HG03469 (cell line): Measurements from ENCODE around the gene APPL2.

Experiments
- ATAC-seq: cut with Tn5 transposase; IDR thresholded peaks from one replicate; pipeline ENCODE4 v1.9.1; 2021; ENCODE audit warnings: mild to moderate bottlenecking, moderate library complexity, moderate number of reproducible peaks; ENCODE audit not compliant: unreplicated experiment

APPL2 gene

GRCh38 chr12:105223352-105223845 is 12.6 kb downstream of the APPL2 start:
- ATAC-seq = no peak

- ATAC-seq = no peak
Observed at GRCh38 chr12:105222726-105223351, 13.1 kb downstream of the APPL2 start.

GRCh38 chr12:105222284-105222655 is 13.7 kb downstream of the APPL2 start:
- no peak for ATAC-seq

- ATAC-seq = no peak
Observed at GRCh38 chr12:105221583-105222283, 14.2 kb downstream of the APPL2 start.

- ATAC-seq = no peak
Observed at GRCh38 chr12:105220929-105221290, 15.1 kb downstream of the APPL2 start.

GRCh38 chr12:105220150-105220928 is 15.6 kb downstream of the APPL2 start:
- no peak for ATAC-seq

- no peak for ATAC-seq
Observed at GRCh38 chr12:105219261-105220028, 16.5 kb downstream of the APPL2 start.

GRCh38 chr12:105218434-105218833 is 17.5 kb downstream of the APPL2 start:
- ATAC-seq = no peak

- ATAC-seq = no peak
Observed at GRCh38 chr12:105214670-105215375, 21.2 kb downstream of the APPL2 start.

GRCh38 chr12:105214148-105214547 is 21.8 kb downstream of the APPL2 start:
- no peak for ATAC-seq

- ATAC-seq = no peak
Observed at GRCh38 chr12:105212438-105212837, 23.5 kb downstream of the APPL2 start.

- no peak for ATAC-seq
Observed at GRCh38 chr12:105209091-105209490, 26.9 kb downstream of the APPL2 start.

GRCh38 chr12:105206686-105207374 is 29.1 kb downstream of the APPL2 start:
- ATAC-seq = no peak

GRCh38 chr12:105205322-105206048 is 30.5 kb downstream of the APPL2 start:
- ATAC-seq = no peak

GRCh38 chr12:105204916-105205315 is 31.1 kb downstream of the APPL2 start:
- no peak for ATAC-seq

- no peak for ATAC-seq
Observed at GRCh38 chr12:105204127-105204526, 31.8 kb downstream of the APPL2 start.

GRCh38 chr12:105202202-105202601 is 33.8 kb downstream of the APPL2 start:
- ATAC-seq = no peak

- ATAC-seq = no peak
Observed at GRCh38 chr12:105201299-105201698, 34.7 kb downstream of the APPL2 start.

- ATAC-seq = no peak
Observed at GRCh38 chr12:105200385-105200784, 35.6 kb downstream of the APPL2 start.
